Osteoblast (primary cell): ENCODE results near the gene RCAN3. TPM values are rescaled to one million over a fixed set of nuclear protein-coding genes. Genes with fewer than 3 reads are reported as not detected.
"Not testable (repeated sequence)": the region's sequence is repeated elsewhere in the genome, so short reads cannot be mapped to it uniquely, and the experiment has no call there.

Source experiments
- DNase-seq: peaks from one replicate; pipeline ENCODE4 v3.0.0; 2011; ENCODE audit warnings: low spot score, mixed read lengths; ENCODE audit not compliant: insufficient read length; ENCODE audit errors: missing footprints
- H2AFZ ChIP-seq: 2 replicates; pipeline ENCODE4 v1.6.0; 2011; ENCODE audit warnings: mild to moderate bottlenecking, low read length
- H3K27ac ChIP-seq: 2 replicates; pipeline ENCODE4 v1.5.1; 2011; ENCODE audit warnings: mild to moderate bottlenecking, low read depth, low read length, moderate library complexity
- H3K27me3 ChIP-seq: 2 replicates; pipeline ENCODE4 v1.6.0; 2012; ENCODE audit warnings: mild to moderate bottlenecking, control low read depth, inconsistent platforms, low read length, moderate library complexity; ENCODE audit not compliant: insufficient read depth
- H3K36me3 ChIP-seq: 2 replicates; pipeline ENCODE4 v1.5.1; 2011; ENCODE audit warnings: mild to moderate bottlenecking, low read length, control low read depth, moderate library complexity; ENCODE audit not compliant: insufficient read depth
- H3K4me1 ChIP-seq: 2 replicates; pipeline ENCODE4 v1.5.1; 2011; ENCODE audit warnings: mild to moderate bottlenecking, low read length, control low read depth, moderate library complexity; ENCODE audit not compliant: insufficient read depth
- H3K4me2 ChIP-seq: 2 replicates; pipeline ENCODE4 v1.6.0; 2011; ENCODE audit warnings: mild to moderate bottlenecking, low read length; ENCODE audit not compliant: insufficient read depth
- H3K4me3 ChIP-seq: fragments of 200-600 bp; sonication (generic); 3 replicates; pipeline ENCODE4 v1.5.1; 2012; ENCODE audit warnings: mild to moderate bottlenecking, low read length, inconsistent platforms; ENCODE audit not compliant: insufficient read depth
- H3K79me2 ChIP-seq: 2 replicates; pipeline ENCODE4 v1.6.0; 2012; ENCODE audit warnings: mild to moderate bottlenecking, low read length, control low read depth, inconsistent platforms; ENCODE audit not compliant: insufficient read depth
- H3K9me3 ChIP-seq: 2 replicates; pipeline ENCODE4 v1.5.1; 2011; ENCODE audit warnings: low read depth, low read length, control low read depth
- H4K20me1 ChIP-seq: 2 replicates; pipeline ENCODE4 v1.6.0; 2012; ENCODE audit warnings: mild to moderate bottlenecking, low read length, control low read depth; ENCODE audit not compliant: insufficient read depth
- CTCF ChIP-seq: IDR thresholded peaks from 2 replicates; pipeline ENCODE4 v1.5.1; 2011; ENCODE audit warnings: mild to moderate bottlenecking, low read depth, low read length, moderate library complexity; ENCODE audit errors: extremely low read depth
- total RNA-seq: library from RNA; depleted of rRNA; stranded (reverse); fragments of >200 nt; gene quantifications from 2 replicates; pipeline ENCODE4 v1.2.3, GENCODE V29; 2012

RCAN3 gene
- total RNA-seq, 1 donor, result 1.8 TPM

- H2AFZ ChIP-seq, result no peak overlapping the region
Measured at GRCh38 chr1:24526940-24527542, 24.4 kb downstream of the RCAN3 start.

GRCh38 chr1:24528744-24529143, 26.1 kb downstream of the RCAN3 start:
- Histone ChIP-seq H3K9me3 (no peaks in the 10 kb centered on the region), H3K27me3 (no peaks in the 10 kb centered on the region), H3K4me3 (no peak overlapping the region), H3K36me3 (no peaks in the 10 kb centered on the region), H3K4me1 (no peaks in the 10 kb centered on the region), H3K27ac (no peak overlapping the region), H3K4me2 (no peak overlapping the region), H2AFZ (no peak overlapping the region), H4K20me1 (no peaks in the 10 kb centered on the region), H3K79me2 (no peaks in the 10 kb centered on the region)
- no peak for DNase-seq
- no peak for TF ChIP-seq CTCF

More at GRCh38 chr1:24526940-24527542, 24.4 kb downstream of the RCAN3 start:
- no peaks in the 10 kb centered on the region for H3K27me3 ChIP-seq
- no peaks in the 10 kb centered on the region for H3K79me2 ChIP-seq
- H3K4me3 ChIP-seq, result no peak overlapping the region
- no peaks in the 10 kb centered on the region for H4K20me1 ChIP-seq
- peak; percentile 67 for TF ChIP-seq CTCF
- DNase-seq, result no peak
- no peak overlapping the region for H3K4me2 ChIP-seq
- H3K9me3 ChIP-seq, result no peaks in the 10 kb centered on the region
- no peaks in the 10 kb centered on the region for H3K4me1 ChIP-seq
- H3K36me3 ChIP-seq, result no peaks in the 10 kb centered on the region
- H3K27ac ChIP-seq, result no peak overlapping the region

- not testable (repeated sequence) for H3K4me2 ChIP-seq, H3K27me3 ChIP-seq, H4K20me1 ChIP-seq, H3K36me3 ChIP-seq, H2AFZ ChIP-seq, H3K27ac ChIP-seq, H3K9me3 ChIP-seq, H3K4me3 ChIP-seq, H3K79me2 ChIP-seq, H3K4me1 ChIP-seq, DNase-seq
Measured at GRCh38 chr1:24529292-24529691, 26.7 kb downstream of the RCAN3 start.

GRCh38 chr1:24535021-24535424, 32.4 kb downstream of the RCAN3 start:
- no peaks in the 10 kb centered on the region for H3K27me3 ChIP-seq
- H4K20me1 ChIP-seq, result no peaks in the 10 kb centered on the region
- no peak overlapping the region for H3K27ac ChIP-seq
- H2AFZ ChIP-seq, result no peak overlapping the region
- no peaks in the 10 kb centered on the region for H3K79me2 ChIP-seq
- no peak overlapping the region for H3K4me2 ChIP-seq
- H3K4me1 ChIP-seq, result no peaks in the 10 kb centered on the region
- no peak overlapping the region for H3K4me3 ChIP-seq
- H3K36me3 ChIP-seq, result no peaks in the 10 kb centered on the region
- no peak for DNase-seq
- TF ChIP-seq CTCF, result no peak
- no peaks in the 10 kb centered on the region for H3K9me3 ChIP-seq
